ENCODE results near the gene SETBP1. TPM values are rescaled to one million over a fixed set of nuclear protein-coding genes. Genes with fewer than 3 reads are reported as not detected.

Gene SETBP1
- total RNA-seq, 1 experiment from 2014 or later, result 4.0 TPM

DNA sequence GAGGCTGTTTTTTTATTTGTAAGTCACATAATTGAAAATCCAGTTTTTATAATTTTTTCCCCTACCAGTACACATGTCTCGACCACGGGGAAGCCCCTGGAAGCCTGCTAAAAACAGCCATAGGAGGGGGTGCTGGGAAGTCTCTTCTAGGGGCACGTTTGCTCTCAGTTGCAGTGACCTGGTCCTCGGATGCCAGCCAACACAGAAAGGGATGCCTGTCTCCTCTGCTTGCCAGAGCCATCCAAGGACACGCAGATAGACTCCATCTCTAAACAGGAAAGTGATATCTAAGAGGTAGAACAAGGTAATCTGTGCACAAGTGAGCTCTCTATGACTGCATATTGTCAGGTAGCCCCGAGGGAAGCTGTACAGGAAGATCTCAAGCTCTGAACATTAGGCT is 255.8 kb downstream of the SETBP1 start:
- DNase-seq, result no peak
- H3K4me3 ChIP-seq (ENCODE audit: low read depth, low read length), result no peak overlapping the region
- no TSS peak for BruUV-seq (replicated peaks)
- TF ChIP-seq, protein P1, sequence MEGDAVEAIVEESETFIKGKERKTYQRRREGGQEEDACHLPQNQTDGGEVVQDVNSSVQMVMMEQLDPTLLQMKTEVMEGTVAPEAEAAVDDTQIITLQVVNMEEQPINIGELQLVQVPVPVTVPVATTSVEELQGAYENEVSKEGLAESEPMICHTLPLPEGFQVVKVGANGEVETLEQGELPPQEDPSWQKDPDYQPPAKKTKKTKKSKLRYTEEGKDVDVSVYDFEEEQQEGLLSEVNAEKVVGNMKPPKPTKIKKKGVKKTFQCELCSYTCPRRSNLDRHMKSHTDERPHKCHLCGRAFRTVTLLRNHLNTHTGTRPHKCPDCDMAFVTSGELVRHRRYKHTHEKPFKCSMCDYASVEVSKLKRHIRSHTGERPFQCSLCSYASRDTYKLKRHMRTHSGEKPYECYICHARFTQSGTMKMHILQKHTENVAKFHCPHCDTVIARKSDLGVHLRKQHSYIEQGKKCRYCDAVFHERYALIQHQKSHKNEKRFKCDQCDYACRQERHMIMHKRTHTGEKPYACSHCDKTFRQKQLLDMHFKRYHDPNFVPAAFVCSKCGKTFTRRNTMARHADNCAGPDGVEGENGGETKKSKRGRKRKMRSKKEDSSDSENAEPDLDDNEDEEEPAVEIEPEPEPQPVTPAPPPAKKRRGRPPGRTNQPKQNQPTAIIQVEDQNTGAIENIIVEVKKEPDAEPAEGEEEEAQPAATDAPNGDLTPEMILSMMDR (IDR thresholded peaks at IDR 0.05; ENCODE audit: insufficient read depth in 1 of 2, low read depth in 1 of 2, low read length in 1 of 2, severe bottlenecking in 1 of 2, unreplicated experiment in 1 of 2), result no peak
- POLR2A ChIA-PET, result no interaction called here
- Mint-ChIP-seq H3K36me3 (ENCODE audit: insufficient read depth, unreplicated experiment) (no peaks in the 10 kb centered on the region), H3K27me3 (ENCODE audit: insufficient read depth, unreplicated experiment) (no peaks in the 10 kb centered on the region), H3K27ac (ENCODE audit: unreplicated experiment) (no peak overlapping the region), H3K9me3 (ENCODE audit: unreplicated experiment) (peaks cover 9% of the 10 kb centered on the region), H3K4me1 (ENCODE audit: low read depth, unreplicated experiment) (no peaks in the 10 kb centered on the region), H3K4me3 (ENCODE audit: unreplicated experiment) (no peak overlapping the region)
- no peaks in the 10 kb centered on the region for H3K4me1 ChIP-seq
- H3K36me3 ChIP-seq (ENCODE audit: control insufficient read depth, insufficient read depth, low read length), result no peaks in the 10 kb centered on the region
- CTCF ChIA-PET, result no interaction called here
- intact Hi-C loops (cut with micrococcal nuclease; ENCODE audit: unreplicated experiment), result no loop called here
- no peaks in the 10 kb centered on the region for H3K9me3 ChIP-seq
- H3K27me3 ChIP-seq (replicated peaks; ENCODE audit: control insufficient read depth, insufficient read depth, low read length), result no peaks in the 10 kb centered on the region

- no peak overlapping the region for H3K4me3 Mint-ChIP-seq (ENCODE audit: unreplicated experiment)
- H3K4me1 Mint-ChIP-seq (ENCODE audit: low read depth, unreplicated experiment), result no peaks in the 10 kb centered on the region
- POLR2A ChIA-PET, result no interaction called here
Measured at GRCh38 chr18:44937960-44938719, 257.5 kb downstream of the SETBP1 start.

DNA sequence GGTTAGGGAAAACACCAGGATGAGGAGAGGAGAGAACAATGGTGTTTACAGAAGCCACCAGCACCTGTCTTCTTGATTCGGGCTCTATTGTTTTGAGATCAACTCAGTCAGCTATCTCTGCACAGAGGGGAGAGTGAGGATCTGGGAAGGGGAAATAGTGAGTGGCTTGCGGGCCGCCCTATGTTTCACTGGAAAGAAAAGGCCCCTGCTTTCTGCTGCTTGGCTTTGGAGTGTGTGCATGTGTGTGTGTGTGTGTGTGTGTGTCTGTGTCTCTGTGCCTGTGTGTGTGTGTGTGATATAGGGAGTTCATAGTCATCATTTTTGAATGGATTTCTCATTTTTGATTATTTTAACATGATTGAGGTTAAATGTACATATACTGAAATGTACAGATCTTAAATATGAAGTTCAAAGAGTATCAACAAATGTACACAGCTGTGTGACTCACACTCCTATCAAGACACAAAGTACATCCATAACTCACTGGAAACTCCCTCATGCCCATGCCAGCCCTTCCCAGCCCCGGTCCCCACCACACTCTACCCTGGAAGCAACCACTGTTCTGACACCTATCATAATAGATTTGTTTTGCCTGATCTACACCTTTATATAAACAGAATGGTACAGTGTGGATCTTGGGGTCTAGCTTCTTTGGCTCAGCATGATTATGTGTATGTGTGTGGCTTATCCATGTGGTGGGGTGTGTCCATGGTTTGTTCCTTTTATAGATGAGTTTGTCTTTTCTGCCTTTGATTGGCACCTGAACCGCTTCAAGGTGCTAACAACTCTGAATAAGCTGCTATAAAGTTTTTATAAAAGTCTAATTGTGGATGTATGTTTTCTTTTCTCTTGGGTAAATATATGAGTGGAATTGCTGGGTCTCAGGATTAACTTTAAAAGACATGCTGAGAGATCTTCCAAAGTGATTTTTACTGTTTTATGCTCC is 258.3 kb downstream of the SETBP1 start:
- DNase-seq, result no peak
- no TSS peak for BruUV-seq (replicated peaks)
- no peaks in the 10 kb centered on the region for H3K36me3 Mint-ChIP-seq (ENCODE audit: insufficient read depth, unreplicated experiment)
- no peak overlapping the region for H3K4me3 Mint-ChIP-seq (ENCODE audit: unreplicated experiment)
- no peaks in the 10 kb centered on the region for H3K9me3 ChIP-seq
- H3K4me1 Mint-ChIP-seq (ENCODE audit: low read depth, unreplicated experiment), result no peaks in the 10 kb centered on the region
- TF ChIP-seq, protein P1 (IDR thresholded peaks at IDR 0.05; ENCODE audit: insufficient read depth in 1 of 2, low read depth in 1 of 2, low read length in 1 of 2, severe bottlenecking in 1 of 2, unreplicated experiment in 1 of 2), result no peak
- H3K36me3 ChIP-seq (ENCODE audit: control insufficient read depth, insufficient read depth, low read length), result no peaks in the 10 kb centered on the region
- H3K9me3 Mint-ChIP-seq (ENCODE audit: unreplicated experiment), result no peaks in the 10 kb centered on the region
- no peaks in the 10 kb centered on the region for H3K27me3 Mint-ChIP-seq (ENCODE audit: insufficient read depth, unreplicated experiment)
- no peaks in the 10 kb centered on the region for H3K4me1 ChIP-seq
- intact Hi-C loops (cut with micrococcal nuclease; ENCODE audit: unreplicated experiment), result no loop called here
- POLR2A ChIA-PET, result no interaction called here
- no peaks in the 10 kb centered on the region for H3K27me3 ChIP-seq (replicated peaks; ENCODE audit: control insufficient read depth, insufficient read depth, low read length)
- CTCF ChIA-PET, result no interaction called here
- no peak overlapping the region for H3K4me3 ChIP-seq (ENCODE audit: low read depth, low read length)
- no peak overlapping the region for H3K27ac Mint-ChIP-seq (ENCODE audit: unreplicated experiment)

More at GRCh38 chr18:44937960-44938719, 257.5 kb downstream of the SETBP1 start:
- BruUV-seq (replicated peaks), result no TSS peak
- DNase-seq, result no peak
- Histone ChIP-seq H3K4me1 (no peaks in the 10 kb centered on the region), H3K9me3 (no peaks in the 10 kb centered on the region), H3K27me3 (replicated peaks; ENCODE audit: control insufficient read depth, insufficient read depth, low read length) (no peaks in the 10 kb centered on the region), H3K36me3 (ENCODE audit: control insufficient read depth, insufficient read depth, low read length) (no peaks in the 10 kb centered on the region), H3K4me3 (ENCODE audit: low read depth, low read length) (no peak overlapping the region)
- intact Hi-C loops (cut with micrococcal nuclease; ENCODE audit: unreplicated experiment), result no loop called here
- TF ChIP-seq, protein P1 (IDR thresholded peaks at IDR 0.05; ENCODE audit: insufficient read depth in 1 of 2, low read depth in 1 of 2, low read length in 1 of 2, severe bottlenecking in 1 of 2, unreplicated experiment in 1 of 2), result no peak
- Mint-ChIP-seq H3K9me3 (ENCODE audit: unreplicated experiment) (no peaks in the 10 kb centered on the region), H3K27me3 (ENCODE audit: insufficient read depth, unreplicated experiment) (no peaks in the 10 kb centered on the region), H3K27ac (ENCODE audit: unreplicated experiment) (no peak overlapping the region), H3K36me3 (ENCODE audit: insufficient read depth, unreplicated experiment) (no peaks in the 10 kb centered on the region)
- CTCF ChIA-PET, result no interaction called here
